Transverse colon (tissue), 4 donors: ENCODE results near the gene WBP2NL. TPM values are rescaled to one million over a fixed set of nuclear protein-coding genes. Genes with fewer than 3 reads are reported as not detected.

ENCODE experiments used
- DNase-seq: peaks from one replicate; pipeline ENCODE4 v3.0.0-alpha.2; 2019
- H3K27ac ChIP-seq, 4 donors: fragments of 200-600 bp; sonication (generic); 2 replicates each; pipeline ENCODE4 v1.5.1; 2016 to 2018; ENCODE audit warnings: inconsistent platforms in 4 of 4
- H3K27me3 ChIP-seq: fragments of 200-600 bp; sonication (generic); 2 replicates; pipeline ENCODE4 v1.5.1; 2017; ENCODE audit warnings: inconsistent platforms
- H3K36me3 ChIP-seq, 4 donors: fragments of 200-600 bp; sonication (generic); 2 replicates each; pipeline ENCODE4 v1.5.1; 2017 to 2019; ENCODE audit warnings: inconsistent platforms in 4 of 4
- H3K4me1 ChIP-seq, 4 donors: fragments of 200-600 bp; sonication (generic); 2 replicates each; pipeline ENCODE4 v1.5.1; 2017 to 2020; ENCODE audit warnings: inconsistent platforms in 4 of 4
- H3K4me3 ChIP-seq, 4 donors: fragments of 200-600 bp; sonication (generic); 1 replicate in 1 of 4; 2 replicates in 3 of 4; pipeline versions ENCODE4 v1.5.1 to v1.6.1; 2017 to 2019; ENCODE audit warnings: inconsistent platforms in 4 of 4
- H3K9me3 ChIP-seq, 2 donors: fragments of 200-600 bp; sonication (generic); 2 replicates each; pipeline ENCODE4 v1.5.1; 2017 to 2019; ENCODE audit warnings: inconsistent platforms in 2 of 2
- EP300 ChIP-seq: sonication (generic); formaldehyde crosslinking; IDR thresholded peaks from one replicate; pipeline ENCODE4 v1.6.1; 2017; ENCODE audit warnings: antibody characterized with exemption, low read depth
- POLR2A ChIP-seq: fragments of 450-650 bp; IDR thresholded peaks from one replicate; pipeline ENCODE4 v1.6.1; 2016; ENCODE audit warnings: antibody characterized with exemption, mild to moderate bottlenecking, moderate library complexity
- POLR2AphosphoS5 ChIP-seq, 3 donors: sonication (generic); formaldehyde crosslinking; IDR thresholded peaks; one replicate each; pipeline ENCODE4 v1.6.1; 2016; ENCODE audit warnings: antibody characterized with exemption in 3 of 3
- WGBS, 2 donors: methylation state at CpG; one replicate each; pipeline ENCODE4 v1.1.5; 2018; ENCODE audit warnings: low coverage in 1 of 2; 5-methylcytosine and 5-hydroxymethylcytosine counted together
- in situ Hi-C, 4 donors: fragments of 200-750 bp; cut with MboI; loops; one replicate each; pipeline versions ENCODE4 v1.15.0 to v1.15.1; 2017; ENCODE audit warnings: low sequenced_read_pairs in 3 of 4, low pct_ligation_motif_present in 1 of 4, low pct_unique_long_range_greater_than_20kb in 1 of 4
- intact Hi-C: fragments of 100-400 bp; cut with DNase I; formaldehyde crosslinking; loops from one replicate; pipeline ENCODE4 v1.15.1; 2023; ENCODE audit warnings: low total_unique reads
- total RNA-seq, 4 donors: library from RNA; depleted of rRNA; stranded (reverse); fragments of >200 nt; gene quantifications; one replicate each; pipeline ENCODE4 v1.1.0, GENCODE V29; 2016
- TF ChIP-seq, protein P1 (sequence below), 5 experiments: fragments of 200-600 bp in 3 of 5; fragments of 450-650 bp in 2 of 5; sonication (generic) in 3 of 5; IDR thresholded peaks; 1 replicate in 2 of 5; 2 replicates in 3 of 5; pipeline ENCODE4 v1.5.1; 2016 to 2017; ENCODE audit warnings: antibody characterized with exemption in 5 of 5, inconsistent platforms in 3 of 5, mild to moderate bottlenecking in 2 of 5, moderate library complexity in 1 of 5

WBP2NL gene
- total RNA-seq, 4 donors from 2014 or later, result 0.96 to 12.0 (median 3.5) TPM; not detected in 1

DNA sequence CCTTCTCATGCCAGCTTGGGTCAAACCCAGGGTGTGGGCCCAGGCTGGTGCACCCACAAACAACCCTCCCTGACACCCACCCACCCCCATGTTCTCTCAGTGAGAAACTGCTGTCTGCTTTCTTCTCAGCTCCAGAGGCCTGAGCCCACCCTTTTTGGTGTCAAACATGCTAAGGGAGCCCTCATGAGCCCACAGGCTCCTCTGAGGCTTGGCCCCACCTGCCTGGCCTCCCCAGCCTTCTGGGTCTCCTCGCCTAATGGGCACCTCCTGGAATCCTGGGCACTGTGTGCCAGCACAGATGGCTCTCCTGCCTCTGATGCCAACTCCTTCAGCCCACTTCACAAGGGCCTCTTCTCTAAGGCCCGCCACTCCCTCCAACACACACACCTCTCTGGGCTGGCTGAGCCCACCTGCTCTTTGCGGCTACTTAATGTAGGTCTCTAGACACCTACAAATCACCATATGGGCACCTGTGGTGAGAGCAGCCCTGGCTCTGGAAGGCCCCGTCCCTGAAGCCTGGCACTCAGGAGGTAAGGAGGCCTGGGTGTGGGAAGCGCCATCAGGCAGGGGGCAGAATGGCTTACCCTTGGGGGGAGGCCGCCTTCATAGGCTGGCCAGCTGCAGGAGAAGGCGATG, 67.7 kb downstream of the WBP2NL start:
- TF ChIP-seq POLR2AphosphoS5 (IDR thresholded peaks at IDR 0.05), result no peak
- TF ChIP-seq EP300, result no peak
- TF ChIP-seq, protein P1, sequence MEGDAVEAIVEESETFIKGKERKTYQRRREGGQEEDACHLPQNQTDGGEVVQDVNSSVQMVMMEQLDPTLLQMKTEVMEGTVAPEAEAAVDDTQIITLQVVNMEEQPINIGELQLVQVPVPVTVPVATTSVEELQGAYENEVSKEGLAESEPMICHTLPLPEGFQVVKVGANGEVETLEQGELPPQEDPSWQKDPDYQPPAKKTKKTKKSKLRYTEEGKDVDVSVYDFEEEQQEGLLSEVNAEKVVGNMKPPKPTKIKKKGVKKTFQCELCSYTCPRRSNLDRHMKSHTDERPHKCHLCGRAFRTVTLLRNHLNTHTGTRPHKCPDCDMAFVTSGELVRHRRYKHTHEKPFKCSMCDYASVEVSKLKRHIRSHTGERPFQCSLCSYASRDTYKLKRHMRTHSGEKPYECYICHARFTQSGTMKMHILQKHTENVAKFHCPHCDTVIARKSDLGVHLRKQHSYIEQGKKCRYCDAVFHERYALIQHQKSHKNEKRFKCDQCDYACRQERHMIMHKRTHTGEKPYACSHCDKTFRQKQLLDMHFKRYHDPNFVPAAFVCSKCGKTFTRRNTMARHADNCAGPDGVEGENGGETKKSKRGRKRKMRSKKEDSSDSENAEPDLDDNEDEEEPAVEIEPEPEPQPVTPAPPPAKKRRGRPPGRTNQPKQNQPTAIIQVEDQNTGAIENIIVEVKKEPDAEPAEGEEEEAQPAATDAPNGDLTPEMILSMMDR (IDR thresholded peaks at IDR 0.05), result no peak
- TF ChIP-seq POLR2A, result no peak
- Histone ChIP-seq H3K36me3 (peaks cover 0 to 30% (median 4%) of the 10 kb centered on the region in 4 donors), H3K27ac (no peak overlapping the region), H3K9me3 (no peaks in the 10 kb centered on the region), H3K4me1 (peaks cover 6 to 23% (median 11%) of the 10 kb centered on the region in 4 donors), H3K27me3 (no peaks in the 10 kb centered on the region), H3K4me3 (no peak overlapping the region)
- no peak for DNase-seq
- in situ Hi-C loops (no loop called here), intact Hi-C loops (no loop called here)
- 97% methylated on average over 7 of the region's 7 CpGs; no CpG with 5 or more reads in 1 of the 2 donors for WGBS, 2 donors

DNA sequence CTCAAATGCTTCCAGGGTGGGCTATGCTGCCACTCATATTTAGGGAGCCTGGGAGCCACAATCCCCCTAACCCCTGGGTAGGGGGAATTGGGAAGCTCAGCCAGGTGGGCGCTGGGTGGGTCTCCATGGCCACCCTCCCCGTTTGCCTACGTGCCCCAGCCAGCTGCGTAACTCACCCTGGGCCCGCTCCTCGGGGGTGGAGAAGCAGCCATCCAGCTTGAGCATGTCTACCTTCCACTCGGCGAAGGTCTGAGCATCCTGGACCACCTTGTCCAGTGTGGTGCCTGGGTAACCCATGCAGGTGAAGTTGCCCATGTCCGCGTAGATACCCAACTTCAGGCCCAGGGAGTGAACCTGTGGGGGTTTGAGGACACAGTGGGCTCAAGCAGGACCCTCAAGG, 68.3 kb downstream of the WBP2NL start:
- Histone ChIP-seq H3K9me3 (no peaks in the 10 kb centered on the region), H3K36me3 (peaks cover 0 to 24% (median 2%) of the 10 kb centered on the region in 4 donors), H3K27ac (no peak overlapping the region), H3K27me3 (no peaks in the 10 kb centered on the region), H3K4me3 (no peak overlapping the region), H3K4me1 (peaks cover 10 to 30% (median 16%) of the 10 kb centered on the region in 4 donors)
- no peak for TF ChIP-seq EP300
- TF ChIP-seq POLR2A, result no peak
- TF ChIP-seq, protein P1 (IDR thresholded peaks at IDR 0.05), result no peak
- TF ChIP-seq POLR2AphosphoS5 (IDR thresholded peaks at IDR 0.05), result no peak
- intact Hi-C loops, result no loop called here
- DNase-seq, result no peak
- WGBS, 2 donors, result 100% methylated on average over 8 of the region's 10 CpGs; no CpG with 5 or more reads in 1 of the 2 donors
- in situ Hi-C loops, result no loop called here

DNA sequence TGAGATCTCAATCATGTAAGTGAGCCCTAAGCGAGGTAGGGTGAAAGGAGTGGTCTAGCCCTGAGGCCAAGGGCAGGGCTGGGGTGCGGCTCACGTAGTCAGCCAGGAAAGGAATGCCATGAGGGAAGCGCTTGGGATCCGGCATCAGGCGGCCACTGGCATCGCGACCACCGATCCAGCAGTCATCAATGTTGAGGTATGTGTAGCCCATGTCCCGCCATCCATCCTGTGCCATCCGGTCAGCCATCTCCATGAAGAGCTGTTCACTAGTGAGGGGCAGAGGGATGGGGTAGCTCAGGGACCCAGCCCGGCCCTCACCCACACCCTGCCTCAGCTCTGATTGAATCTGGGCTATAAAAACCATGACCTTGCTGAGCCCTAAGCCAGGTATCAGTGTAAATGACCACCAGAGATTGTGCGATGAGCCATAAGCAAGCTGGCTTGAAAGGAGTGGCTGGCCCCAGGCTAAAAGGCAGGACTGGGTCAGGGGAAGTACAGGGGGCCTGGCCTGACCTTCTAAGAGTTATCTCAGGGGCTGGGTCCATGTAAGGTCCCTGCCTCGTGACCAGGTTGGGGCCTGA, 69.2 kb downstream of the WBP2NL start:
- in situ Hi-C loops, result no loop called here
- intact Hi-C loops, result no loop called here
- no peak for DNase-seq
- TF ChIP-seq POLR2AphosphoS5 (IDR thresholded peaks at IDR 0.05) (no peak), EP300 (no peak), POLR2A (no peak)
- TF ChIP-seq, protein P1 (IDR thresholded peaks at IDR 0.05), result no peak
- no peaks in the 10 kb centered on the region for H3K9me3 ChIP-seq
- no peaks in the 10 kb centered on the region for H3K27me3 ChIP-seq
- H3K27ac ChIP-seq, result no peak overlapping the region
- H3K4me1 ChIP-seq, result peaks cover 10 to 30% (median 16%) of the 10 kb centered on the region in 4 donors
- WGBS, 2 donors, result 90% methylated on average over 14 of the region's 14 CpGs; no CpG with 5 or more reads in 1 of the 2 donors
- no peak overlapping the region for H3K4me3 ChIP-seq
- peaks cover 0 to 16% (median under 1%) of the 10 kb centered on the region in 4 donors for H3K36me3 ChIP-seq

DNA sequence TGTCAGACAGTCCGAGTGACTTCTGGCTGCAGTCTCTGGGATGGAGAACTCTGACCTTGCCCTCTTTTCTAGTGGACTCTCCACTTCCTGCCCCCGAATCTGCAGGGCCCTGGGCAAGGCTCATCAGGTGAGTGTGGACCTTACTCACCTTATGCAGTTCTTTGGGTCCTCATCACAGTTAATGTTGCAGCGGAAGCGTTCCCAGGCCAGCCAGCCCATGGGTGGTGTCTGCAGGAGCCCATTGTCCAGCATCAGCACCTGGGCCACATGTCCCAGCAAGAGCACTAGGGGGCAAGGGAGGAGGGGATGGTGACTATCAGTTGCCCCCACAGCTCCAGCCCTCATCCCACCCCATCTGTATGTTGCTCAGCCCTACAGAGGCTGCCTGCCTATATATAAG, 69.7 kb downstream of the WBP2NL start:
- H3K27ac ChIP-seq, result no peak overlapping the region
- DNase-seq, result no peak
- H3K4me3 ChIP-seq, result no peak overlapping the region
- H3K36me3 ChIP-seq, result peaks cover 0 to 16% (median 0%) of the 10 kb centered on the region in 4 donors
- intact Hi-C loops, result no loop called here
- no peaks in the 10 kb centered on the region for H3K9me3 ChIP-seq
- 91% methylated on average over 4 of the region's 4 CpGs; no CpG with 5 or more reads in 1 of the 2 donors for WGBS, 2 donors
- H3K4me1 ChIP-seq, result peaks cover 10 to 30% (median 16%) of the 10 kb centered on the region in 4 donors
- in situ Hi-C loops, result no loop called here
- H3K27me3 ChIP-seq, result no peaks in the 10 kb centered on the region
- no peak for TF ChIP-seq EP300
- TF ChIP-seq, protein P1 (IDR thresholded peaks at IDR 0.05), result no peak
- TF ChIP-seq POLR2A, result no peak
- no peak for TF ChIP-seq POLR2AphosphoS5 (IDR thresholded peaks at IDR 0.05)
